Putamen (tissue), 1 donor: ENCODE results near the gene RAPGEF3.
A peak's percentile ranks its signal among the peaks of the same experiment; 100 is the strongest.

Source experiments
- DNase-seq: peaks from one replicate; pipeline ENCODE4 v3.0.0-alpha.2; 2016; ENCODE audit warnings: low spot score

Gene RAPGEF3

DNA sequence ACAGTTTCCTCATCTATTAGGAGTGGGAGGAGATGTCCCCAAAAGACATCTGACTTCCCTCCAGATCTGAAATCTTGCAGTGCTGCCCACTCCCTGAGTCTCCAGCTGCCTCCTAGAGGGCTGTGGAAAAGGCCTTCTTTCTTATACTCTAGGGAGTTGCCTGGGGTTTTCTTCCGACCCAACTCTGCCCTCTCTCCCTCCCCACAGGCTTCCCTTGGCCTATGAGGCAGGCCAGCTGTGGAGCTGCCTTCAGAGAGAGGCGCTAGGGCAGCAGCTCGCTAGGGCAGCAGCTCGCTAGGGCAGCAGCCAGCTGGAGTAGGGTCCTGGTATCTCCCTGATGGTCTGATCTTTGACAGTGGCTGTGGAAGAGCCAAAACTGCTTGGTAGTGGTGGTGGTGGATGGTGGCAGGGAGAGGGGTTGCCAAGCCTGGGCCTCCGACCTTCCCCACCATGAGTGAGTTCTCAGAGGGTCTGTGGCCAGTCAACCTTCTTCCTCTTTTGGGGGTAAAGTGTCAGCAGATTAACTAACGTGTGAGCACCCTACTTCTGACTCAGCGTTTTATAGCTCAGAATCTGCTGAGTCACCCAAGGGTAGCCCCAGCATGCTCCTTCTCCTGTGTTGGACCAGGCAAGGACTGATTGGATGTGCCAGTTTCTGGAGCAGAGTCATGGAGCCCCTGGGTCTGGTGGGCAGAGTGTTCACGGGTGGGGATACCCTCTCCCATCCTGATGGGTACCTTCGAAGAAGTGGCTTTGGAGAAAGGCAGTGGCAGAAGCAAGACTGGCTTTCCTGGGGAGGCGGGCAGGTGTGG, 16.6 kb upstream of the RAPGEF3 start:
- DNase-seq: peak; percentile 81

DNA sequence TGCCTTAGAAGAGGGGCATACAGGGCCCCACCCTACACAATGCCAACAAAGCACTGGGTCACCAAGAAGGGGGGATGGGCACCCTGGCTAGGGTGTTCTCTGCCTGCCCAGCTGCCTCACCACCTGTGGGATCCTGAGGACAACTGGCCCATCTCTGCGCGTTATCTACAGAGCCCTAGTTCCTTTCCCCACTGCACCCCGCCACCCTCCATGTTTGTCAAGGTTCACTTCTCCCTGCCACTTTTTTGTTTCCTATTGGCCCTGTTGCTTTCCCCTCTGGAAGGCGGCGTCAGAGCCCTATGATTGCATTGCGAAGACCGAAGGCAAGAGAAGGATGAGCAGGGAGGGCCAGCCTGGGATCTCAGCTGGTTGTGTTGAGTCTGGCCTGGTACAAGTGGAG, 16.0 kb upstream of the RAPGEF3 start:
- no peak for DNase-seq

DNA sequence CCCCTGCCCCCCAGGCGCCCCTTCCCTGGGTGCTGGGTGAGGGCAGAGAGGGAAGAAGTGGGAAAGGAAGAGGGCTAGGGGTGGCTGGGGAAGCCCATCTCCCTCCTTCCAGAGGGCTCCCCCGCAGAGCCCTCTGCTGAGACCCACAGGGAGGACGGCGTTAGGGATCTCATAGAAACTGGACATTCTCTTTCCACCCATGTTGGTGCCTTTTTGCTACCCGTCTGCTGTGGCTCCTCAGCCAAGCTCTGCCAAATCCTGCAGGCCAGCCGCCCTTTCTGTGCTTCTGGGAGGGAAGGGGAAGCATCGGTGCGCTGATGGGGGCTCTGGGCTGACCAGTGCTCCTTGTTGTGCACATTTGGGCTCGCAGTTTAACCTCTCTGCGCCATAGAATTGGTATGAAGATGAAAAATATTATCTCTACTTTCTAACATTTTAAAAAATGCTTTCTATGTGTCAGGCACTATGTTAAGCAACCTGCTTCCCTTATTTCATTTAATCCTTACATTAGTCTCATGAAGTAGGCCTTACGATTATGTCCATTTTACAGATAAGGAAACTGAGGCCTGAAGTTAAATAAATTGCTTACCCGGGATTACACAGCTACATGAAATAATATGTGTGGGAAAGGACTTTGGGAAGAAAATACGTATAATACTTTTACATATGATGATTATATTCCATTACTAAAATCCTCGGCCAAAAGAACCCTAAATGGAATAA, 15.3 kb upstream of the RAPGEF3 start:
- DNase-seq: no peak

DNA sequence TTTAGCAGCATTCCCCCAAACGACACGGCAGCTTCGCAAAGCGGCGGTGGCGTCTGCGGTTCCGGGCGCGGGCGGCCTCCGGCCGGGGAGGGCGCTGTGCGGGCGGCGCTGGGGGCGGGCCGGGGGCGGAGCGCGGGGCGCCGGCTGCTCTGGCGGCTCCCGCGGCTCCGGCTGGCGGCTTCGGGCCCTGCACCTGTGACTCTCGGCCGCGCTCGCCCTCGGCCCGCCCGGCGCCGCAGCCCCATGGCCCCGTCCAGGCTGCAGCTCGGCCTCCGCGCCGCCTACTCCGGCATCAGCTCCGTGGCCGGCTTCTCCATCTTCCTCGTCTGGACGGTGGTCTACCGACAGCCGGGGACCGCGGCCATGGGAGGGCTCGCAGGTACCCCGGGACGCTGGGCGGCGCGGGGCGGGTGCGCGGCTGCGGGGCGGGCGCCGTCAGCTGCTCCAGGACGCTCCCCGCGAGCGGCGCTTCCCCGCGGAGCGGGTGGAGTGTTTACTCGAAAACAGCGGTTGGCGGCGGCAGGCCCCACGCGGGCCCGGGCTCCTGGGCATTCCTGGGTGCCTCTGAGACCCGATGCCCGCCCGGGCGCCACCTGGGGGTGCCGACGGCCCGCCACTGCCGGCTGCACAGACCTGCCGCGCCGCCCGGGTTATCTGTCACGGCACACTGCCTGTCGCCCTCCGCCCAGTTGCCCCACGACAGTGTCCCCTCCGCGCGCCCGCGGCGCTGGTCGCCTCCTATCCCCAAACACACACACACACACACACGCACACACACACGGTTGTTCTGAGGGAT, 14.6 kb upstream of the RAPGEF3 start, which contains the start of gene SLC48A1:
Gene SLC48A1, plus strand, starts transcription at position 177 of the 796 bp plus-strand sequence. Its CDS starts 67 bp downstream, at position 244.
- peak; percentile 80 for DNase-seq

DNA sequence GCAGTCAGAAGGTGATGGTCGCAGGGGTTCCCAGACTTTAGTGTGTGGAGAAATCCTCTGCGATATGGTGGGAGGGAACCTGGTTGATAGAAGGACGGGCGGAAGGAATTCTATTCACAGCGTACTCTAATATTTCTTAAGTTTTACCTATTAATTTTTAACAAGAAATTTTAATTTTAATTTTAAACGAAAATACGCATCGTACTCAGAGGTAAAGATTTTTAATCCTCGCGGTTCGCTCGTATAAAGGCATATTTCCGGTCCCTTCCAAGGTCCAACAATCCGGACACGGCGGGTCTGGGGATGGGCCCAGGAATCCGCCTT, 14.0 kb upstream of the RAPGEF3 start:
- no peak for DNase-seq

DNA sequence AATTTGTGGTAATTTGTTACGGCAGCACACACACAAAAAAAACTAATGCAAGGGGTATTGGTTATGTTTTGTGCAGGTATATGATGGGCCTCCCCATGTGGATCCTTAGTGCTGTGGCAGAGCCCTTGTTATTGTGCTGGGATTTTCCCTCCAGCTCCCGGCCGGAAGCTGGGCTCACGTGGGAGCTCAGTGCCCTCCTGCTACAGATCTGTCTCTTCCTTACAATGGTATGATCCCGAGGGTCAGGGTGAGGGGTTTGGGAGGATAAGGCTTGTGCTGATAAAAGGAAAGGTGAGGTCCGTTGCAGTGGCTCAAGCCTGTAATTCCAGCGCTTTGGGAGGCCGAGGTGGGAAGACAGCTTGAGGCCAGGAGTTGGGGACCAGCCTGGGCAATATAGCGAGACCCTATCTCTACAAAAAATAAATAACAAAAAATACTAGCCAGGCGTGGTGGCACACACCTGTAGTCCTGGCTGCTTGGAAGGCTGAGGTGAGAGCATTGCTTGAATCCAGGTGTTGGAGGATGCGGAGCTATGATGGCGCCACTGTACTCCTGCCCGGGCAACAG, 13.5 kb upstream of the RAPGEF3 start:
- DNase-seq: no peak

DNA sequence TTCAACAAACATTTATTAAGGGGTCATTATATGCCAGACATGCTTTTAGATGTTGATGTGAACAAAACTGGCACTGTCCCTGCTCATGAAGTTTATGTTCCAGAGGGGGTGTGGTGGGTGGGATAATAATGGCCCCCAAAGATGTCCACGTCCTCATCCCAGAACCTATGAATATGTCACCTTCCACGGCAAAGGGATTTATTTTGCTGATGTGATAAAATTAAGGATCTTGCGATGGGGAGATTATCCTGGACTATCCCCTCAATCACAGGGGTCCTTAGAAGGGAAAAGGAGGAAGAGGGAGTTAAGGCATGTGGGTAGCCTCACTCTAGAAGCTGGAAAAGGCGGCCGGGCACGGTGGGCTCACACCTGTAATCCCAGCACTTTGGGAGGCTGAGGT, 12.6 kb upstream of the RAPGEF3 start:
- no peak for DNase-seq

DNA sequence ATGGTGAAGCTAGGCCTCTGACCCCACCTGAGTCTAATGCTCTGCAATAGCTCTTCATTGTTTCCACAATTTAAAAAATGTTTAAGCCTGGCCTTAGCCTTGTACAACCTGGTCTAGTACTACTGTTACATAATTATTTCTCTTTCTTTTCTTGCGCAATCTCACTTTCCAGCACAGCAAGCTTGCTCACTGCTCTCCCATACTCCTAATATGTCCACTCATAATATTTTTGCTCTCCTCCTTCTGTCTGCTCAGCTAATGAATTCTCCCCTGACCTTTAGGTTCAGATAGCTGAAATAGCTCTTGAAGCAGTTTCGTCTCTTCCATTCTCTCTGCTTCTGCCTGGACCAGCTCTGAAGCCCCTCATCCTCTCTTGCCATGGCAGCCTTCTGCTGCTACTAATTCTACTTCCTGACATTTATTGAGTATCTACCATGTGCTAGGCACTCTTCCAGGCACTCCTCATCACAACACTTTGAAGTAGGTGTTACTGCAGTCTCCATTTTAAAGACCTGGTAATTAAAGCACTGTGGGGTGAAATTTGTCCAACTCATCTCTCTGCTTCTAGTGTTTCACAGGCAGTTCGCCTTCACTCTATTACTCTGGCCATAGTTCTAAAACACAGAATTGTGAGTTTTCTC, 11.5 kb upstream of the RAPGEF3 start:
- DNase-seq: no peak

DNA sequence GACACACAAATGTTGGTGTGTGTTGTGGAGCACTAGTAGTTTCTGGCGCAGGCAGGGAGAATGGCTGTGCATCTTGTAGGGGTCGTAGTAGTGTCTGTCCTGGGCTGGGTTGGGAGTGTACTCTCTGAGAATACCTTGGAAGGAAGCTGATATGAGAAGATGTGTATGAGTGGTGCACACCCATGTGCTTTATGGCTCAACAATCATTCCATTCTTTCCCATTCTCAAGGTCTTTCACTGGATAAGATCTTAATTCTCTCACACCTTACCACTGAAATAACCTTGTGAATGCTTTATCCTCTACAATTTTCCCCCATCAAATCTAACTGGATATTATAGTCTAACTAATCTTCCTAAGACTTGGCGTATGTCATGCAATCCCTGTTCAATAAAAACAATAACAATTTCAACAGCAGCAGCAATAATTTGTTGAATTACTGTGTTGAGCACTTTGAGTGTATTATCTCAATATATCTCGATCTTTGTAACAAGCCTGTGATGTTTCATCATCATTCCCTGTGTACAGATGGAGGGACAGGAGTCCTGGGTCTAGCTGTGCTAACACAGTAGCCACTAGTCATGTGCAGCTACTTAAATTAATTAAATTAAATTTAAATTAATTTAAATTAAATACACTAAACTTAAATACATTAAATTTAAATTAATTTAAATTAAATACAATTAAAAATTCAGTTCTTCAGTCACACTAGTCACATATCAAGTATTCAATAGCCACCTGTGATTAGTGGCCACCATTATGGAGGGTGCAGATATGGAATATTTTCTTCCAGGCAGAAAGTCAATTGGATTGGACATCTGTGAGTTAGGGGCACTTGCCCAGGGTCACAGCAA, 10.8 kb upstream of the RAPGEF3 start:
- no peak for DNase-seq

DNA sequence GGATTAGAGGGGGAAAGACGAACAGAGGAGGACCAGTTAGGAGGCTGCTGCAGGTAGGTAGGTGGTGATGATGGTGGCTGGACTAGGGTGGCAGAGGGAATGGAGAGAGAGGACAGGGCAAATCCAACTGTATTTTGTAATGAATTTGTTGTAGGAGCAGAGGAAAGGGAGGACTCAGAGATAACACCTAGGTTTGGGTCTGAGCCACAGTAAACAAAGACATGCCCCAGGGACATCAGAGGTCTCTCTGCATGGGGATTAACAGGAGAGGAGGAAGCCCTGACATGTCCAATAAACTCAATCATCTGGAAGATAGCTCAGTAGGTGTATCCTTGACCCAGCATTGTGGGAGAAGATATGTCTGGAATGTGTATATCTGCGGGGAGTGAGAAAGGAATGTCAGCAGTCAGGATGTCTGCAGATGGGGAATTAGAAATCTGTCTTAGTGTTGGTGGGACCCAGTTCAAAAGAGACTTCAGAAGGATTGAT, 9.7 kb upstream of the RAPGEF3 start:
- no peak for DNase-seq

DNA sequence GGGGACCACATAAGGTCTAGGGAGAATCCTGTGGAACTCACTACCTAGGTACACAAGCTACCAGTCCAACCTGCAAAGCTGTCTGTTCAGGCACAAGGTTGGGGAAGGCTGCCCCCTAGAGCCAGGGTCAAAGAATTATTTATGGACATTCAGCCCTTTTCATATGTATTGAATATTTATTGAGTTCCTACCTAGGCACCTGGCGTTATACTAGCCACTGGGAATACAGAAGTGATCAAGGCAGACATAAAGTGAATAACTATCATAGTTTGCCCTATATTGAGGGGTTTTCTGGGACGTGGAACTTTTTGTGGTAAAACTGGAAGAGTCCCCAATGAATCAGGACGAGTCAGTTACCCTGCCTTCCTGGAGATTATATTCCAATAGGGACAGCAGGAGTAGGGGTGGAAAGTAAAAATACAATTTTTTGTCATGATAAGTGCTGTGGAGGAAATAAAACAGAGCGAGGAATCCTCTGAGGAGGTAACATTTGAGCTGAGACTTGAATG, 8.6 kb upstream of the RAPGEF3 start:
- DNase-seq: no peak

DNA sequence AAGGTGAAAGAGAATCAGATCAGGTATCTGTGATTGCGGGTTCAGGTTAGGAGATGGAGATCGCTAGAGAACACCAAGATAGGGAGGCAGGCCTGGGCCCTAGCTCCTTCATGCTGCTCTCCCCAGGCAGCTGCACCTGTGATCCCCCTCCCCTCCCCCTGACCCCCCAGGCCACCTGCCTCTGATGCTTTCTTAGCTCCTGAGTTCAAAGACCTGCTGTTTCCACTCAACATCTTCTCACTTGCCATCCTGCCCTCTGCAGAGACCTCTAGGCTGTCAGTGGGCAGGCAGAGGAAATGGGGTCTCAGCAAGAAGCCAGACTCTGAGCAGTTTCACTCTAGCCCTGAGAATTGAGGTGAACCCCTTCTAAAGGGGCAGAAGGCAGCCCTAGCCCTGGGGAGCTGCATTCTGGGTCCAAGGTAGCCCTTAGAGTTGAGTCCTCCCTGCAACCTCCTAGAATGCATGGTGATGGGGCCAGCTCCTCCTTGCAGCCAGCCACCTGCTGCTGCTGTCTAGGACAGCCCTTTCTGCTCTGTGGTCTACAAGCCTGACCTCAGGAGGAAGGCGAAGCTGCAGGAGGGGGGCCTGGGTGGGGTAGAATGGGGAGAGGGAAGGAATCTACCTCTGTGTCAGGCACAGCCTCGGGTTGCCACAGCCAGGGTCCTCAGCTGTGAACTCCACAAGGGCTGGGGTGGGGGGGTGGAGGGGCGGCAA, 8.0 kb upstream of the RAPGEF3 start:
- no peak for DNase-seq

DNA sequence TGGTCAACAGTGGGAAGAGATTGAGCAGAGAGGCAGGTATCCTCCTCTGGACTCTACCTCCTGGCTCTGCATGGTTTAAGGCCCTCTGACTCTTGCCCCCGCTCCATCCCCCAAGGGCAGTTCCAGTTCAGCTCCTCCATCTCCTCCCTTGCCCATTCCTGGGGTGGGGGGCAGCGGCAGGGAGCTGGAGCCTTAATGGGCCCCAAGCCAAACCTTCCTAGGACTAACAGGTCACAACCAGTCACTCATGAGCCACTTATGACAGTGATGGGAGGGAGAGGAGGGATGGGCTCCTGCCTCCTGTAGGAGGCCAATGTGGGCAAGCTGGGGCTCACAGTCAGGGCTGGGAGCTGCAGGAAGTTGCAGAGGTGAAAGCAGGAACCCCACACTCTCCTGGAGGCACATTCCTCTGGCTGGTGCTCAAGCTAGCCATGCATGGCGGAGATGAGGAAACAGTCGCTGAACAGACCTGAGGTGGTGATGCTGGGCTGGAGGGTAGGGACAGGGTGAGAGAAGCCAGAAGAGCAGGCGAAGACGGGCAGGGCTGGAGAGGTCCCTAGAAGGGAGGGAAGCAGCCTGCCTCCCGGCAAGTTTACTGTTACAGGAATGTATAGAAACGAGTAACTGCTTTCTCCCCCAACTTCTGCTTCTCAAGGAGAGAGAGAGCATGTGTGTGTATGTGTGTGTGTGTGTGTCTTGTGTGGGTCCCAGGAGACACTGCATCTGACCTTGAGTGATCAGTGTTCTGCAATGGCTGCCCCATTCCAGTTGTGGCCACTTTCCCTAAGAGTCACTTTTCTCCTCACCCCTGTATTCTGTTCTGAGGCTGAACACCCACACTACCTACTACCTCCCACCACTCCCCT, 5.0 kb upstream of the RAPGEF3 start:
- no peak for DNase-seq

DNA sequence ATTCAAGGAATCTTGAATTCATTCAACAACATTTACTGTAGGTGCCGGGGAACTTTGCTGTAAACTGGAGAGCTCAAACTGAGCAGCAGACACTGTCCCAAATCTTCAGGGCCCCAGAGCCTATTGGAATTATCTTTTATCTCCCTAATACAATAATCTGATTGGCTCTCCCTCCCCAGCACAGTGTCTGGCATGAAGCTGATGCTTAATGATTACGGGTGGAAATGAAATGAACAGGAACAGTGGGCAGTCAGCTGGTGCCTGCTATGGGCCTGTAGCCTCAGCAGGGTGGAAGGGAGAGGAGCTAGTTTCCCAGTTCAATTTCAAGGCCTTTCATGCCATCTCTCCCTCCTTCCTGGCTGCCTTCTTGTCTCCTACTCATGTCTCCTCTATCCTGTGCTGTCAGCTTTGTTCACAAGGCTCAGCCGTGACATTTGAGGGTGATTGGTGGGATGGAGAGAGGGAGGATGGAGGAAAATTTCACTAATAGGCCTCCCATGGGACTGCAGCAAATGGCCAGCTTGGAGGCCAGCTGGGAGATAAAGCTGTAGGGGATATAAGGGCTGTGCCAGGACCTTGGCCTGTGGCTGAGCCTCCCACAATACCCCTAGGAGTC, 4.3 kb upstream of the RAPGEF3 start:
- DNase-seq: no peak

DNA sequence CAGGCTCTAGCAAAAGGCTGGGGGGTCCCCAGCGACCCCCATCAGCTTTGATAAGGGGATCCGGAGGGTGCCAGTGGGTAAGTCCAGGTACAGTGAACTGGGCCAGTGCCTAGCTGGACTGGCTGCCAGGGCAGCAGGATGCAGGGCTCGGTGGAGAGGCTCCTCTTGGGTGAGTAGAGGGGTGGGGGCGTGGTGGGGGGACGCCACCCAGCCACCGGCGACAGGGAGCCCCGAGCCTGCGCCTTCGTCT, 171 bp downstream of the RAPGEF3 start:
- DNase-seq: no peak

DNA sequence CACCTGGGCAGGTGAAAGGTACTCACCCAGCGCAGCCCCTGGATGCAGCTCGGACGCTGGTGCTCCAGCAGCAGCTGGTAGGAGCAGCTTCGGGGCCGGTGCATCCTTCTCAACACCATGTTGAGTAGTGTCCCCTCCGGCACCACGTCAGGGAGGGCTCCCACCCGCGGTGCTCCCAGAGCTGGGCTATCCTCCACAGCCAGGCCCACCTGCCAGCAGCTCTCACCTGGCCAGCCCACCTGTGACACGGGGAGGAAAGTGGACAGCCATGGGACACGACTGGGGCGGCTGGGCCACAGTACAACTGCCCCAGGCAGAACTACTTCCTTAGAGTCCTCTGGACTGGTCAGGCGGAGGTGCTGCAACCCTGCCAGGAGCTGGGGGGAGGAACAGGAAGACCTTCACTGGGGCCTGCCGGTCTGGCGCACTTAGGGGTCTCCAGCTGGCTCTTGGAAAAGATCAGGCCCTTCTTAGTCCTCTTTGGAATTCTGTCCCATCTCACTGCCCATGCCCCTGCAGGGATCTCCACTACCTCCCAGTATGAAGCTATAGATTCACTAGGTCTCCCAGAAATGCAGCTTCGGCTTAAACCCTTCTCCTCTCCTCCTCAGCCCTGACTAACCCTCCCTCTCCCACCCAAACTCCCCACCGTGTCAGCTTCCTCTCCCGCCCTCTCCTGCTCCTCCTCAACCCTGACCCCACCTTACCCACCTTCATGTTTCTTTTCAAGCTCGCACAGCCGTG, 668 bp downstream of the RAPGEF3 start:
- no peak for DNase-seq

DNA sequence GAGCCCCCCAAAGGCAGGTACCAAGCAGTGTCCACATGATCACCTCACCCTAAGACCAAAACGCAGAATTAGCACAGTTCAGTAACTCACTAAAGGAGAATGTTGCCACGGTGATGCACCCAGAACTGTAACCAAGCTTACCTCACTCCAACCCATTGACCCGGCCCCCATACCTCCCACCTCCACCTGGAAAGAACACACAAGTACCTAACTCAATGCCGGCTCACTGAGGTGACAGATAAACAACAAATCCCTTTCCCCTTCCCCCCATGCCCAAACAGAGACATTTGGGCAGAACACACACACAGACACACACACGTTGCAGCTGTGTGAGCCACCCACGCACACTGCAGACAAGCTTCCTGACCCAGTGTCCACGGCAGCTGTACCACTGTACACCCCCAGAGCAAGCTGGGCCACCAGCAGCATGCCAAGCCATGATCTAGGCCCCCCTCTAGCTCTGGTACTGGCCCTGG, 1.3 kb downstream of the RAPGEF3 start:
- no peak for DNase-seq
